HG02623 (cell line): ENCODE results near the gene TACR1.
"Not testable (repeated sequence)": the region's sequence is repeated elsewhere in the genome, so short reads cannot be mapped to it uniquely, and the experiment has no call there.

ENCODE experiments used
- ATAC-seq: cut with Tn5 transposase; IDR thresholded peaks from one replicate; pipeline ENCODE4 v1.9.1; 2021; ENCODE audit warnings: moderate library complexity; ENCODE audit not compliant: unreplicated experiment

The TACR1 gene

DNA sequence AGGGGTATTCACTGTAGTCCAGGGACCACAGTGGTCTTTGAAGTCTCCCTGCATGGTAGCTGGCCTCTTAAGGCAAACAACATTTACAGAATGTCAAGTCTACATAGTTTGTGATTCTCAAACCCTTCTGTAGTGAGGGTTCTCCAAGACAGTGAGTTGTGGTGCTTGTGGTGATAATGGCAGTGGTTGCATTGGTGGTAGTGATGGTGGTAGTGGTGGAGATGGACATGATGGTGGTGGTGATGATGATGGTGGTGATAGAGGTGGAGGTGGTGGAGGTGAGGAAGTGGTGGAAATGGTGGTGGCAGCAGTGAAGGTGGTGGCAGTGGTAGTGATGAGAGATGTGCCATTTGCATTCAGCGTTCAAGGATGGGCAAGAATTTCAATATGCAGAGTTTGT lies 104.9 kb downstream of the TACR1 start:
- no peak for ATAC-seq

DNA sequence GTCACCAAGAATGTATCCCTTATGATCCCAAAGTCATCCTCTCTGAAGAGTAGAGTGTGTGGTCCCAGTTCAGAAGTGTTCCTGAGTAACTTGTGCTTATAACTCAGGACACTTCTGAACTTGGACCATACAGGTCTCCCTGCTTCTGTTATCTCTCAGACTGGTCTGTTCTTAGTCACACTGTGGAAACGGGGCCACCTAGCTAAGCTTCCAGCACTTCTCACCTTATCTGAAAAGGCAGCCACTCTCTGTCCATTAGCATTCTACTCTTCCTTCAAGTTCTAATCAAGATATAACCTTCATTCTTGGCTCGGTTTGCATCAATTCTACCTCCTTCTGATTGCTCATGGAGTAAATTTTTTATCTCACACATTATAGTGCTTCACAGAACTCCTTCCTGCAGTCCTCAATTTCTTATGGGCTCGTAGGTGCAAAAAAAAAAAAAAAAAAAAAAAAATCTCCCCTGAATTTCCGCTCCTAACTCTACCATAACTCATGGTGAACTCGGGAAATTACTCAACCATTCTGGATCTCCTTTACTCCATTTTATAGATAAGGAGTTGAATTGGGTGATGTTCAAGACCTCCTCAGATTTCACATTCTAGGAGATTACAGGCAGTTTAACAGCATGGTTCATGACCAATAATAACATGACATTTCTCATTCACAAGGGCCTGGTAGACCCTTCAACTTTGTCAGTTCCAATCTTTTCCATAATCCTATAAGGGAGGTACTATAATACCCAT lies 108.4 kb downstream of the TACR1 start:
- no peak for ATAC-seq

DNA sequence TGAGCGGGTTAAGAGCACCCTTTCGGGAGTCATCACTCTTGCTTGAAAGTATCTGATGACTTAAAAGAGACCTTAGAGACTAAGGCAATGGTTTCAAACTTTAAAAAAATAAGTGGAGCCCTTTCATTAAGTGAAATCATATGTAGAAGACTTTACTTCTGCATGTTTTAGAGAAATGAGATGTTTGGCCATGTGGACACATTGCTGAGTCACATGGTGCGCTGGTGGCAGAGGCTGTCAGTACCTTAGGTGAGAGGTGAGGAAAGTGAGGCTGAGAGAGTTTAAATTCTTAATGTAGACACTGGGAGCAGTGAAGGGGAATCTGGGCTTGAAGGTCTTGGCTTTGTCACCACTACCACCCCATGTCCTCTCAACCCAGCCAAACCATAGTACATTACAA lies 109.8 kb downstream of the TACR1 start:
- no peak for ATAC-seq

DNA sequence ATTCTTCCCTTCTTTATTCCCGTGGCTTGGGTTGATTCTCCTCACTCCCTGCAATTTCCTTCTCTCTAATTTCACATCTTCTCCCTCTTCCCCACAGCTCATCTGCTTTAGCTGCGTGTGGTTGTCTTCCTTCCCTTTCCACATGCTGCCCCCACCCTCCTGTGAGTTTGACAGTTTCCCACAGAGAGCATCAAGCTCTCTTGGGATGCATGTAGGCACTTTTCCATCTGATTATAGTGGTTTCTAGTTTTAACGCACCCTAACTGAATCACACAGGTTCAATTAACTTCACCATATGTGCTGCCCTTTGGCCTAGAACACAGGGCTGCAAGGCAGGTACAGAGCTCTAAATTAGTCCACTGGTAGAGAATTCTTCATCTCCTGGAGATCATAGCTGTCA lies 110.5 kb downstream of the TACR1 start:
- no peak for ATAC-seq

DNA sequence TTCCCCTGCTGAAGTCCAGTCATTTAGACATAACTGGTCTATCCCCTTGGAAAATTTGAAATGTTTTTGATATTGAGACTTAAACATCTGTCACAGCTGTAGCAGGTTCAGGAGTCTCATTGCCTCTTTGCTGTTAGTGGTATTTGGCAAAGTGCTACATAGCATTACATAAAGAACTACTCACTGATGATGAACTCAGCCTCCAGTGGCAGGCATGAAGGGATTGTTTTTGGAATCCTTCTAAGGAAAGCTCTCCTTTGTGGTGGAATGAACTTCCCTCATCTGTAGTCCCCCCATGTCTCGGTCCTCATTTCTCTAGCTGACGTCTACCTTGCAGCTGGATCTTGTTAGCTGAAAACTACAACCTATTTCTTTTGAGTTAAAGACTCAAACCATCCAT lies 111.6 kb downstream of the TACR1 start:
- ATAC-seq: no peak

DNA sequence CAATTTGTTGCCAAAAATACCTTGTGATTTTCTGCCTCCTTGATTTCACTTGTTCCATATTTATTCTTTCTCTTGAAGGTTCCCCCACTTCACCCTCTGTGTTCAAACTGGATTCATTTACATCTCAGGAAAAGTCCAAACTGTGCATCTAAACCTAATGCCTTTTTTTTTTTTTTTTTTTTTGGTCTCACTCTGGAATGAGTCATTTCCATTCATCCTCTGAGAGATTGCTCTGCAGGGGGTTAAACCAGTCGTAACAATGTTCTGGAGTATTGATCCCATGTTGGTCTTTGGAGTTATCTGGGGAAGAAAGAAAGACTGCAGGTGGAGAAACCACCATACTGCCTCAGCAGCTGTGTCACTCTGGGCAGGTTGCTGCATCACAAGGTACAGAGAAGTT lies 119.7 kb downstream of the TACR1 start:
- ATAC-seq: no peak

DNA sequence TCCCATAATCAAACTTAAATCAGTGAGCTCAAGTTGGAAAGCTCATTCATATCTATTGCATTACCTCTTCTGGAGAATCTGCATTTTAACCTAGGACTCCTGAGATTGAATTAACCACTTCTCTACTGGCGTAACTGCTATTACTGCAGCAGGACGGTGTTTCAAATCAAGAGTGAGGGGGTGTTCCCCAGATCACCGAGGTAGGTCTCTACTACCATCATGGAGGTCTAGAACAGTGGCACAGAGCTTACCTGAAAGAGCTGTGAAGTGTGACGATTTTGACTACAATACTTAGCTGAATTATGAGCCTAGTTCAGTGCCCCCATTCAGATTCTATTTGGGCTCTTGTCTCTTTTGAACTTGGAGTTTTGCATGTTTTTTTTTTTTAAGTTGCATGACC lies 121.4 kb downstream of the TACR1 start:
- ATAC-seq: no peak

DNA sequence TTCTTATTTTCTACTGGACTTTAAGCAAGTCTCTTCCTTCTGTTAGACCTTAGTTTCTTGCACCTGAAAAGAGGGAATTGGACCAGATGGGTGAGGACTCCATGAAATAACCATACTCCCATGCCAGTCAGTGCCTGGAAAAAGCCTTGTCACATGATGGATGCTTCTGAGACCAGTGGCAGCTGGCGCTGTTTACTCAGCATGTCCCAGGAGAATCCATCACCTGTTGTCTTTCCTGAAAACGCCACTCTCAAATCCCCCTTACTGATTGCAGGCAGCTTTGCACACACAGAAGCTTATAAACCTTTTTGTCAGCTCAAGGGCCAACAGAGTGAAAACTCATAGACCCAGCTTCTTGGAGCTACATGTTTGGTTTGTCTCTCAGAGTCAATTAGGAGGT lies 123.2 kb downstream of the TACR1 start:
- no peak for ATAC-seq

DNA sequence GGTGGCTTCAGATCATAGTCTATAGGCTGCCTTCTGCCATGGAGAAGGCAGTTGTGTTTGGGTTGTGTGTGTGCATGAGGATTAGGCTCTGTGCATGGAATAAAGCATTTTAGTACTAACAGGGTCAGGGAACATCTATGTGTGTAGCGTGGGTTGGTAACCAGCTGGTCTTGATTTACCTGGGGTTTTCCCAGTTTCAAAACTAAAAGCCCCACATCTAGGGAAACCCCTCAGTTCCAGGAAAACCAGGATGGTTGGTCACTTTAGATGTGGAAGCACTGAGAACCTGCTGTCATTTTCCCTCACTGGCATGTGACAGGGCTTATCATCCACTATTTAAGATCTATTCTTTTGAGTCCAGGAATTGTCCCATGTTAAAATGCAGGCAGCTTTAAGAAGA lies 124.6 kb downstream of the TACR1 start:
- ATAC-seq: no peak

DNA sequence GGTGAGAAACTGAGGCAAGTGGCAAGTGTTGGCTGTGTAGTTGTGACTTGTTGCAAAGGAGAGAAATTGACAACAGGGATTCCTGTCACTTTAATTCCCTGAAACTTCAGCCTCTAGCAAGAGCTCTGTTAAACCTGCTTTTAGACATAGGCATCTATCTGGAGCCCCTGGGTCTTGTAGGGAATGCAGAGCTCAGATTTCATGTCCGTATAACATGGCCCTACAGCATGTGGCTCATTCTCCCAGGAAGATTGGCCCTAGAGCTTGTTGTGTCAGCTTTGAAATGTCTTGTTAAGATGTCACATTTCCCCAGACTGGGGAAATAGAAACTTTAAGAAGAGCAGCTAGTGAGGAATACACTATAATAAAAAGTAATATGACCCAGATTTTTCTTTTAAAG lies 125.1 kb downstream of the TACR1 start:
- no peak for ATAC-seq

DNA sequence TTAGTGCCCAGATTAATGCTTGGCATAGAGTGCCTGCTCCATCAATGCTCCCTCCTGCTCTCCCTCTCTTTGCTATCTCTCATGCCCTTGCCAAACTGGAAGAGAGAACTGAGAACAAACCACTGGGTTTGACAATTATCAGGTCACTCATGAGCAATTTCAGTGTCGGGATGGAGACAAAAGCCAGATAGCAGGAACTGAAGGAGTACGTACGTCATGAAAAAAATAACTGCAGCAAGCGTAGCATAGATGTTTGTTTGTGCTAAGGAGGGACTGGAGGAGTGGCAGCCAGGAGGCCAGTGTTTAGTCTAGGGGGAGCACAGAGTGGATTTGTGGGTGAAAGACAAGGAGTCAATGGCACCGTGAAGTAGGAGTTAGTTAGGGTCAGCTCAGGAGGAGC lies 127.6 kb downstream of the TACR1 start:
- no peak for ATAC-seq

DNA sequence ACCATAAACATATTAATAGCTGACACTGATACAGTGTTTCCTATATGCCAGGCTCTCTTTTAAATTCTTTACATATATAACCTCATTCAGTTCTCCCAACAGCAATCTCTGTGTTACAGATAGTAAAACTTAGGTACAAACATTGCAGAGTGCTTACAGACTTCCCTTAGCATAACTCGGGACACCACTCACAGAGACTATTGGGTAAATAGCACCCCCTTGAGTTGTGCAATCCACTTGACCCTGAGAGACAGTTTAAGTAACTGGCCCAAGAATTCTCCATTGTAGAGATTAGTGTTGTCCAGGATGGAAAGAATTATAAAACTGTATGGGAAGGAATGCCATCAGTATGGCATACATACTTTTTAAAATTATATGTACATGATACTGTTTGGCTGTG lies 130.8 kb downstream of the TACR1 start:
- no peak for ATAC-seq

DNA sequence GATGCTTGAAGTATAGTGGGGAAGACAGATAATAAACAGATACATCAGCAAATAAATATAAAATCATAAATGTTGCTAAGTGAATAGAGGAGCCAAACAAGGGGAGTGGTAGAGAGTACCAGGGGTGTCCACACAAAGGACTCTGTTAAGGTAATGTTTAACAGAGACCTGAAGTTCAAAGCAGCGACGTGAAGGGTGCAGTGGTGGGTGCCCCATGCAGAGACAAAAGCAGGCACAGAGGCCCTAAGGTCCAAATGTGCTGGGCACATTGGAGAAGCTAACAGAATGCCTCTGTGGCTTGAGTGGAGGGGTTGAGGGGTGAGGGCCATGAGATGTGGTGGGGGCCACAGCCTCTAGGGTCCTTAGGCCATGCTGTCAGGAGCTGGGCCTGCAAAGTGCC lies 131.8 kb downstream of the TACR1 start:
- ATAC-seq: no peak

DNA sequence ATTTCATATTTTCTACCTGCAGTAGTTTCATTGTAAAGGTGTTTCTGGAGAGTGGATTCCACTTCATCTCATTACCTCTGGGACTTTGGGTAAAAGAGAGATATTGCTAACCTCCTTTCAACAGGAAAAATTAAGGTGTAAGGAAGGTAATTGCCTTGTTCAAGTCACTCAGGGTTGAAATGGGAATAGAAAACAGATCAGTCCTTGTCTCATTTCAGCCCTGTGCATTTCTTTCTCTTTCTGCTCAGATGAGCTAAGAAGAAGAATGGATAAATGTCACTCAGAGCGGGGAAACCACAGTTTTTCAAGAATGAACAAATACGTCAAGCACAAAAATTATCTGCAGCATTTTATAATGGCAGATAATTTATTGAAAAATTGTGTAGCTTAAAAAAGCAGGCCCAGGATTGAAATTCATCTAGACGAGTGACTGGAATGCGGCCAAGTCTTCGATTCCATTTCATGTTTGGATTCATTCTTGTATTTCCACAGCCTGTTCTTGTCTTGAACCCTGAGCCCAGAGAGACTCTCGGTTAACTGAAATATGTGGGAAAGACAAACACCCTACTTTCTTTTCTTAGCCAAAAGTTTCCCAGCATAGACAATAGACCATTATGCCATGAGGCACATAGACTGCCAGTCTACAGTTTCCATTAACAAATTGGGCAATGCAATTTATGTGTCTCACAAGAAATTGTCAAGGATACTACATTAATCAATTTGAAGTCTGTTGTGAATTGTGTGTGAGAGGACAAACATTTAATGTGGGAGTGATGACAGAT lies 133.0 kb downstream of the TACR1 start:
- no peak for ATAC-seq

DNA sequence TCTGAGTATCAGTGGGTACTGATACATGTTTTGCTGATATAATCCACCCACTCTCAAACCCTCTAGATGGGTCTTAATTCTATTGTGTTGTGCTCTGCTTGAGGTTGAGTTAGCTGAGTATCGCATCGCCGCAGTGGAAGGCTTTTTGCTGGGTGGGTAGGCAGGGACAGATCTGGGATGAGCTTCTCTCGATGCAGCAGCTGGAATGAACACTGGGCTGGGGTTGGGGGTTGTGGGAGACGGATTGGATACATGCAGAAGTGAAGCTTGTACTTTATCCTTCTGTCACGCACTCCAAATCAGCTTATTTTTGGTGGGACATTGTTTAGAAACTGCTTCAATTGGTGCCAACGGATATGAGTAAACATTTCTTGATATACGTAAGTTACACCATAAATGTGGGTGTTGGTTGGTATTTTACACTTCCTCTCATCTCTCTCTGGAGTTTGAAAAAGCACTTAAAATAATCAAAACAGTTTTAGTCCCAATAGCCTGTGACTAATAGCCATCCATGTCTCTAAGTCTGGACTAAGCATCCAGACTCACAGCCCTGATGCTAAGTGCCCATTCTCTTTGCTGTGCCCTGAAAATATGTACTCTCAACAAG lies 133.8 kb downstream of the TACR1 start:
- no peak for ATAC-seq

DNA sequence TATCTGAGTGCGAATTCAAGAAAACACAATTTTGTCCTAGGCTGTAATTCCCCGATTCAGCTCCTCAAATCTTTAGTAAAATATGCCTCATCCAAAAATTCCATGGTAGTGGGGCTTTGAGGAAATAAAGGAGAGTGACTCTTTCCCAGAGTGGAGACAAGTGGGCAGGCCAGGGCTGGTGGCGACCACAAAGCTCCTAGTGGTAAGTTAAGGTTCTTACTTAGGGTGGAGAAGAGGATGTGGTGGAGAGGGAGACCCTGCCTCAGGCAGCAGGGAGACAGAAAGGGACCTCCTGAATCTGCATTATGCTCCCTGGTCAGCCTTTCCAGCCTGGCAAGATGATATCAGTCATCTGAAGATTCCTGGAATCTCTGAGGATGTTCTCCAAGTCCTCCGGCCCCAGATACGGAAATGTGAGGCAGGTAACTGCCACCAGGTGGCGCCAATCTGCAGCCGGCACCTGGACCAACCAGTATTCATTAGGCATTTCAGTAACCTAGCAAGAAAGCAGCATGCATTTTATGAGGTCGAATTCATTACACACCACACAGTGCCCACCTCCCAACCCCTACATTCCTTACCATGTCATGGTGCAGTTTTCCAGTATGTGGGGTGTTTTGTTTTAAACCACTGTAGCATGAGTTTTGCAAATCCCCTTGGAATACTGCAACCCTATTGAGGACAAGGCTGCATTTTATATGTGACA lies 134.5 kb downstream of the TACR1 start:
- peak; percentile 60 for ATAC-seq

DNA sequence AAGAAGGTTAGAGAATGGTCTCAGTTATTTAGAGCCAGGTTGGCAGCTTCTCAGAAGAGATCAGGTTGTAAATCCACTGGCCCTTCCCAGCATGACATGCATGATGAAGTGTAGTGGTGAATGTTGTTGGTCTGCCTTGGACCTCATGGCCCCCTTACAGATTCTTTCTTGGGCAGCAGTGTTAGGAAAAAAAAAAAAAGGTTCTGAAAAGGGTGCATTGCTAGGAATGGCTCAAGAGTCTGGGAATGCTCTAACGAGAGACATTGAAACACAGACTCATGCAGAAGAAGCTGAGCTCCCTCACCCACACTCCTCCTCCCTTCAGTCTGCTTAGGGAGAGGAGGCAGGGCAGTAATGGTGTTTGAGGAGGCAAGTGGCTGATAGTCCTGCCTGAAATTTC lies 135.4 kb downstream of the TACR1 start:
- no peak for ATAC-seq

DNA sequence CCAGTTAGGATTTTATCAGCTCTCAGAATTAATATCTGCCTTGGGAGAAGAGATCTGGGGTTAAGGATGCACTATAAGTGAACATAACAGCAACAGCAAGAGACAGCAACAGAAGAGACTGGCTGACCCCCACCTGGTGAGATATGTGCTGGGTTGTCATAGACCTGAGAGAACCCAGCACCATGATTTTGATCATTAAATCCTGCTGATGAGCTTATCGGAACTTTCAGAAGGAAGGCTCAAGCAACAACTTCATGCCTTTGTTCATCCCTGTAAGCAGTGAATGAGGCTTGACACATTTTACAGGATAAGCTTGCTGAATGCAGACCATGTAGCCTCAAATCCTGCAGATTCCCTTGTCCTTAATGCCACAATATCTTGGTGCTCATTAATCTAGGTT lies 140.9 kb downstream of the TACR1 start:
- no peak for ATAC-seq

DNA sequence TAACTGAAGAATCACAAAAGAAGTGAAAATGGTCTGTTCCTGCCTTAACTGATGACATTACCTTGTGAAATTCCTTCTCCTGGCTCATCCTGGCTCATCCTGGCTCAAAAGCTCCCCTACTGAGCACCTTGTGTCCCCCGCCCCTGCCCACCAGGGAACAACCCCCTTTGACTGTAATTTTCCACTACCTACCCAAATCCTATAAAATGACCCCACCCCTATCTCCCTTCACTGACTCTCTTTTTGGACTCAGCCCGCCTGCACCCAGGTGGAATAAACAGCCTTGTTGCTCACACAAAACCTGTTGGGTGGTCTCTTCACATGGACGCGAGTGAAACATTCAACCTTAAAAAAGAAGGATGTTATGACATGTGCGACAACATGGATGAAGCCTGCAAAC lies 142.2 kb downstream of the TACR1 start:
- not testable (repeated sequence) for ATAC-seq

DNA sequence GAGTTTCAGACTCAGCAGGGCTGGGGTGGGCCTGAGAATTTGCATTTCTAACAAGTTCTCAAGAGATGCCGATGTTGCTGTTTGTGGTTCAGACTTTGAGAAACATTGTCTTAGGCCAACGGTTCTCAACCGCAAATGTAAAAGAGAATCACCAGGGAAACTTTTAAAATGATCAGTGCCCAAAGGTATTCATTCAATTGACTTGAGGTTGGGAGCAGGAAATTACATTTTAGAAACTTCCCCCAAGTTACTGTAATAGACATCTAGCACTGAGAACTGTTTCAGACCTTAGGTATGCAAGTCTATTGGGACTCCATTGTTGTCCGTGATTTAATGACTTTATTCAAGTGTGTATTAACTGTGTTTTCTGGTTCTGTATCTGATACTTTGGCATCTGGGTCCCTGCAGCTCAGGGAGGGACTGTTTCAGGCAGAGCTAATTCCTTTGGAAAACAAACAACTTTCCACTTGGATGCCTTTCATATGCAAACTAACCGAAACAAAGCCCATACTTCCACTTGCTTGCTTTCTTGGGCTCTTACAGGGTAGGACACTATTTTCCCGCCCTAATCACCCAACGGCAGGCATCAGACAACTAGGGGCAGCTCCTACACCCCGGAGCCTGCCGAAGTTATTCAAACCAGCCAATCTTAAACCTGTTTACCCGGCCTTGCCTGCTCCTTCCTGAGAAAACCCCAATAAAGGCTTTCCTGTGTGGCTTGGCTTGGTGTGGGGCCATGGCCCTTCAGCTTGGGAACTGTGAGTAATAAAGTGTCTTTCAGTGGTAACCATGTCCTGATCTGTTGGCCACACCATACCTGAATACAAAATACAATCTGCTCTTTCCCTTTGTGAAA lies 143.3 kb downstream of the TACR1 start:
- peak; percentile 51 for ATAC-seq
